Neural progenitor cell (in vitro differentiated cells): ENCODE results near the gene PARVG.

Experiments
- CTCF ChIP-seq: fragments of 200-600 bp; sonication (generic); IDR thresholded peaks from 2 replicates; pipeline ENCODE4 v1.5.1; 2017; ENCODE audit warnings: antibody characterized with exemption, mild to moderate bottlenecking
- EZH2 ChIP-seq: fragments of 200-600 bp; sonication (generic); IDR thresholded peaks from 2 replicates; pipeline ENCODE4 v1.6.1; 2017; ENCODE audit warnings: antibody characterized with exemption, mild to moderate bottlenecking, moderate library complexity
- EZH2phosphoT487 ChIP-seq: fragments of 200-600 bp; sonication (generic); IDR thresholded peaks from 2 replicates; pipeline ENCODE4 v1.6.1; 2017; ENCODE audit warnings: antibody characterized with exemption

DNA sequence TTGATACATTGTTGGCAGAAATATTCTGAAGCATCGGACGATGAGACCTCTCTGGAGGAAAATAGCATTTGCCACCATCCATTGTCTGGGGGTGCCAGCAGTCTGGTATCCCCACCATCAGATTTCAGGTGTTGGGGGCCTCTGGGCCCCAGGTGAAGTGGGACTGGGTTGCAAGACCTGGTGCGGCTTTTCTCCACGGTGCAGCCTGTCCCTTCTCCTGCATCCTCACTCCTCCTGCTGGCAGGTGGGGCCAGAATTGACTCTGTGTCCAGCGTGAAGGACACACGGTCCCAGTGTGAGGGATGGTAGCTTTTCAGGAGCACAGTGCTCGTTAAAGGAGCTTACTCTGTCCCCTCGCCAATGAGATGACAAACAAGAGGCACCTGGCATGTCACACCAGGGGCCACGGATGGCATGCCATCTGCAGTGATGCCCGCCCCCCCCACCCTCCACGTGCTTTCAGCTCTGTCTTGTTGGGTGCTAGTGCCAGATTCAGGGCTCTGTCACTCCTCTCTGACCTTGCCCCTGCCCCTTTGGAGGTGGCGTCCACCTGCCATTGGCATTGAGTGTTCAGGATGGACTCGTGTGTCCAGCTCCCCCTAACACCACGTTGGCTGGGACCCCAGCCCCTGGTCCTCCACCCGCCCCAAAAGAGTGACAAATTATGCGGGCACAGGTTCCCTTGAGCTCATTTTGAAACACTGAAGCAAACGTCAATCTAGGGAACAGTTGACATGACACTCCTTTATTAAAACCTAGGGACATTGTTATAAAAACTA is 62.4 kb downstream of the PARVG start:
- TF ChIP-seq CTCF (no peak), EZH2 (no peak), EZH2phosphoT487 (no peak)
